GM18870 (cell line): ENCODE data around the gene CCDC116.

Experiments
- ATAC-seq: cut with Tn5 transposase; IDR thresholded peaks from one replicate; pipeline ENCODE4 v1.9.1; 2021; ENCODE audit warnings: moderate library complexity; ENCODE audit not compliant: unreplicated experiment

CCDC116 gene

DNA sequence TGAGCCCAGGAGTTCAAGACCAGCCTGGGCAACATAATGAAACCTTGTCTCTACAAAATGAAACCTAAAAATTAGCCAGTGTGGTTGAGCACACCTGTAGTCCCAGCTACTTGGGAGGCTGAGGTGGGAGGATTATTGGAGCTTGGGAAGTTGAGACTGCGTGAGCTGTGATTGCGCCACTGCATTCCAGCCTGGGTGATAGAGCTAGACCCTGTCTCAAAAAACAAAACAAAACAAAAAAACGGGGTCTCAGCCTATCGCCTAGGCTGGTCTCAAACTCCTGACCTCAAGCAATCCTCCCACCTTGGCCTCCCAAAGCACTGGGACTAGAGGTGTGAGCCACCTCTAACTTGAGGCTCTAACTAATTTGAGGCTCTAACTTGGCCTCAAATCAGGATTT, 46.8 kb downstream of the CCDC116 start:
- ATAC-seq = no peak

DNA sequence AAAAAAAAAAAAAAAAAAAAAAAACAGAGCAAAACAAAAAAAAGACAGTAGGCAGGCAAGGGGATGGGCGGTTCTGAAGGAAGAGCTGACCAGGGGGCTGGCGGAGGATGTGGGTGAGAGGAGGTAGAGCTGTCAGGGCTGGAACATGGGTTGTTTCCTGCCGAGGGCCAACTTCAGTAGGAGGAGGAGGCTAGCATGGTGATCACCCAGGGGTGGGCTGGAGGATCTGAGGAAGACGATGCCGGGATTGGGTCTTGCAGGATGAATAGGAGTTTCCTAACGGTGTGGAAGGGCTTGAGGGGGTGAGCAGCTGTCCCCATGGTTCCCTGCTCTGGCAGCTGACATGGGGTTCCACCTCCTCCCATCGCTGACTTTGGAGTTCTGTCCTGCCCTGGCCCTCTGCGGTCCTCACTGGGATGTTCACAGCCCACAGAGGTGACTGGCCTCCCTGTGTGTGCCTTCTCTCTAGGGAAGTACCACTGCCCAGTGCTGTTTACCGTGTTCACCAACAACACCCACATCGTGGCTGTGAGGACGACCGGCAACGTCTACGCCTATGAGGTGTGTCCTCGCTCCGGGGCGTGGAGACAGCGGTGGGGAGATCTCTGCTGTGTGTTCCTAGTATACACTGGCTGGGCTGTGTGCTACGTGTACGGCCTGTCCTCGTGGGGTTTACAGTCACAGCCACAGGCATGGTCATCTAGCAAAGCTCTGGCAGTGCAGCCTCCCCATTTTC, 48.4 kb downstream of the CCDC116 start:
- no peak for ATAC-seq

DNA sequence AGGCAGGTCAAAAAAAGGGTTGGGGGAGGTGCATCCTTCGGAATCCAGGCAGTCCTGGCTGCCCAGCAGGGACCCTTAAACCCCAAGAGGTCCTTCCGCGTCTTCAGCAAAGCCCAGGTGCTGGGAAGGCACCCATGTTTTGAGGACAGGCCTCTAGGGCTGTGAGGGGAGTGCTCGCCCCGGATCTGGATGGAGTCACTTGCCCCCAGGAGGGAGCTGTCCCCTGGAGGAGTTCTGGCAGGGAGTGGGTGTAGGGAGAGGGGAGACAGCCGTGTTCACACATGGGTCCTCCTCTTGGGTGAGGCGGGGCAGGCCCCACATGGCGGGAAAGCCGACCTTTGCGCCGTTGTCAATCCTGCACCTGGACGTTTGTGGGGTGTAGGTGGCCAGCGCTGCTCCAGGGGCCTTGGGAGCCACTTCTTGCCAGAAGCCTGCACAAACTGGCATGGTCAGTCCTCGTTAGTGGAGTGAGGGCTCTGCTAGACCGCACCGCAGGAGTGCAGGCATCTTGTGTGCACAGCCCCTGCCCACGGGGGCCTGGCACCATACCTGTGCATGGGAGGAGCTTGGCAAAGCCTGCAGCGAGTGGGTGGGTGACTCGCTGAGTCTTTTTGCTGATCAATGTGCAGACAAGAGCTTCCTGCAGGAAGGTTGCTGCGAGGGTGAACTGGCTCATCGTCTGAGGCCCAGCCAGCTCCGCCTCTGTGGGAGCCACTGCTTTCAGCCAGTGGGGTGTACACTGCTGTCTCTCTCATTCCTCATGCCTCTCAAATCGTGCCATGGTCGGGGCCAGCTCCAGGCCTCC, 49.2 kb downstream of the CCDC116 start:
- no peak for ATAC-seq

DNA sequence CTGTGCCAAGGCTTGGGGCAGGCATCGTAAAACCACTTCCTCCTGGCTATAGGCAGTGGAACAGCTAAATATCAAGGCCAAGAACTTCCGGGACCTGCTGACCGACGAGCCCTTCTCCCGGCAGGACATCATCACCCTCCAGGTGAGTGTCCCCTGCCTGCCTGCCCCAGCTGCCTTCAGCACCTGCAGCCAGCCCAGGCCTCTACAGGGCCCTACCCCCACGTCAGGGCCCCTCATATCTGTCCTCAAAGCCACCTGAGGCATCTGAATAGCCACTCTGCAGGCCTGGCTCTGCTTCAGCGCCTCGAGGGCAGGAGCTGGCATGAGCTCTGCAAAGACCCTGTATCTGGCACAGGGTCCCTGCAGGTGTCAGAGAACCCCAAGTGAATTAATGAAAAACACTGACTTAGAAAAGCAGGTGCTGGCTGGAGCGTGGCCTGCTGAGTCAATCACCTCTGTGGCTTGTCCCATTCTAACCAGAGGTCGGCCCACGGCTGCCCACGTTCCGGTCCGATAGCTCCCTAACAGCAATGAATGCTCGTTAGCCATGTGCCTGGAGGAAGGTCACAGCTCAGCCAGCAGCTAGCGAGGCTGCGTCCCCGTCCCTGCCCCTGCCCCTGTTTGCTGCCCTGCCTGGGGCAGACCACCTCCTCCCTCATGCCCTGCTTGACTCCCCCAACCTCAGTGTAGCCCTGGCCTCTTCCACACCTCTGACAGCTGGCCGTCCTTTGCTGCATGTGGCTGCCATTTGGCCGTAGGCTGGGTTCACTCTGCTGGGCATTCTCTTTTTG, 50.0 kb downstream of the CCDC116 start:
- ATAC-seq = no peak

GRCh38 chr22:21683401-21683811, 50.8 kb downstream of the CCDC116 start:
- no peak for ATAC-seq

- no peak for ATAC-seq
Observed at GRCh38 chr22:21684492-21685163, 52.1 kb downstream of the CCDC116 start.

DNA sequence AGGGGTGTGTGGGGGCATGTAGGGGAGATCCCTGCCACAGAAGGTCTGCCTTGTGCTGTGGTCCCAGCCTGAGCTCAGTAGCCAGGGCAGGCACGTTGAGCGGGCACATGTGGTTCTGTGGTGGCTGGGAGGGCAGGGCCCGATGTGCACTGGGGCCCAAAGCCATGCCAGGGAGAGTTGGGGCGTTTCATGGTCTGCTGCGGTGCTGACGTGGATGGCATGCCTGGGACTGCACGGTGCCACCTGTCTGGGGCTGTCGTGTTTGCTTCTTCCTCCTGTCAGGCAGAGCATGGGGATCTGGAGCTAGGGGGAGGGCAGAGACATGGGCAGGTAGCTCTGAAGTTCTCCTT, 52.6 kb downstream of the CCDC116 start:
- ATAC-seq = no peak

- no peak for ATAC-seq
Observed at GRCh38 chr22:21686193-21686608, 53.6 kb downstream of the CCDC116 start.
